ENCODE results near the gene FBXW7. TPM values are rescaled to one million over a fixed set of nuclear protein-coding genes. Genes with fewer than 3 reads are reported as not detected.

FBXW7 gene
- total RNA-seq, 4 donors from 2014 or later = 11.6 to 125 (median 49.5) TPM

DNA sequence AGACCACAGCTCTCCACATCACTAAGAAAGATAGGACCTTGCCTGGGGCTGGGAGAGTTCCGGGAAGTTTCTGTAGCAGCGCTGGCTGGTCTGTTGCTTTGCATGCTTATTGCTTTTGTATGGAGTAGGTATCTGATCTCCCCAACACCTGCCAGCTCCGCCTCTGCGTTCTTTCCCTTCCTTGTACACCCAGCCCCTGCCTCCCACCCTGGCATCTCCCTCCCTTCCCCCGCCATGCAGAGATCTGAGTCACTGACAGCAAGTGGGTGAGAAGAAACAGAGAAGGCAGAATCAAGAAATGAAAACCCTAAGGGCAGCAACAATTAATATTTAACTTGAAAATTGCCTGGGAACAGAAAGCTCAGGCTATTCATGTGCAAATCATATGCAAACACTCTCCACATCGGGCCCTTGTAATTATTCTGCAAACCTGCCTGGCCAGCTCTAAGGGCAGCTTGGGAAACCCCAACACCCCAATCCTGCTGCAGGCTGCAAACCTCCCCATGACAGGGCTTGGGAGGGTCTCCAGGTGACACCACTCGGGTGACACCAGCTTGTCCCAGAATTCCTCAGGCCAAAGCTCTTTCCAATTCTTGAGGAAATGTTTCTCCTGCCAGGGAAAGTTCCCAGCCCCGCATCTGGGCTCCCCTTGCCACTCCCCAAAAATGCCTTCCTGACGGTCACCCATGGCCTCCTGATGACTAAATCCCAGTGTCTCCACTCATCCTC, 257.2 kb downstream of the FBXW7 start:
- in situ Hi-C loops (cut with MboI; ENCODE audit: low pct_ligation_motif_present in 1 of 4, low pct_unique_long_range_greater_than_20kb in 1 of 4, low sequenced_read_pairs in 3 of 4) (no loop called here), intact Hi-C loops (cut with DNase I; ENCODE audit: low total_unique reads) (no loop called here)
- no peak for TF ChIP-seq EP300 (IDR thresholded peaks at IDR 0.05; ENCODE audit: low read depth)
- no peak for TF ChIP-seq POLR2AphosphoS5 (IDR thresholded peaks at IDR 0.05)
- TF ChIP-seq, protein P1, sequence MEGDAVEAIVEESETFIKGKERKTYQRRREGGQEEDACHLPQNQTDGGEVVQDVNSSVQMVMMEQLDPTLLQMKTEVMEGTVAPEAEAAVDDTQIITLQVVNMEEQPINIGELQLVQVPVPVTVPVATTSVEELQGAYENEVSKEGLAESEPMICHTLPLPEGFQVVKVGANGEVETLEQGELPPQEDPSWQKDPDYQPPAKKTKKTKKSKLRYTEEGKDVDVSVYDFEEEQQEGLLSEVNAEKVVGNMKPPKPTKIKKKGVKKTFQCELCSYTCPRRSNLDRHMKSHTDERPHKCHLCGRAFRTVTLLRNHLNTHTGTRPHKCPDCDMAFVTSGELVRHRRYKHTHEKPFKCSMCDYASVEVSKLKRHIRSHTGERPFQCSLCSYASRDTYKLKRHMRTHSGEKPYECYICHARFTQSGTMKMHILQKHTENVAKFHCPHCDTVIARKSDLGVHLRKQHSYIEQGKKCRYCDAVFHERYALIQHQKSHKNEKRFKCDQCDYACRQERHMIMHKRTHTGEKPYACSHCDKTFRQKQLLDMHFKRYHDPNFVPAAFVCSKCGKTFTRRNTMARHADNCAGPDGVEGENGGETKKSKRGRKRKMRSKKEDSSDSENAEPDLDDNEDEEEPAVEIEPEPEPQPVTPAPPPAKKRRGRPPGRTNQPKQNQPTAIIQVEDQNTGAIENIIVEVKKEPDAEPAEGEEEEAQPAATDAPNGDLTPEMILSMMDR (IDR thresholded peaks at IDR 0.05) = no peak
- no peak for TF ChIP-seq POLR2A (IDR thresholded peaks at IDR 0.05)
- H3K4me1 ChIP-seq = peaks cover 0 to 14% (median 0%) of the 10 kb centered on the region in 4 donors
- H3K27ac ChIP-seq = peak overlapping the region in 1 of 4 donors; percentile 25
- 29 to 38% methylated on average over 6 to 9 of the region's 9 CpGs for WGBS, 2 donors (ENCODE audit: low coverage in 1 of 2)
- no peaks in the 10 kb centered on the region for H3K9me3 ChIP-seq
- no peak overlapping the region for H3K4me3 ChIP-seq
- DNase-seq = peak; percentile 39
- H3K36me3 ChIP-seq = no peaks in the 10 kb centered on the region
- H3K27me3 ChIP-seq = no peaks in the 10 kb centered on the region

- Histone ChIP-seq H3K9me3 (no peaks in the 10 kb centered on the region), H3K4me1 (peaks cover 0 to 14% (median 0%) of the 10 kb centered on the region in 4 donors), H3K4me3 (no peak overlapping the region), H3K36me3 (no peaks in the 10 kb centered on the region), H3K27me3 (no peaks in the 10 kb centered on the region), H3K27ac (peak overlapping the region in 1 of 4 donors; percentile 25)
- in situ Hi-C loops (cut with MboI; ENCODE audit: low pct_ligation_motif_present in 1 of 4, low pct_unique_long_range_greater_than_20kb in 1 of 4, low sequenced_read_pairs in 3 of 4) (no loop called here), intact Hi-C loops (cut with DNase I; ENCODE audit: low total_unique reads) (no loop called here)
- DNase-seq = no peak
- no peak for TF ChIP-seq POLR2A (IDR thresholded peaks at IDR 0.05)
- no peak for TF ChIP-seq POLR2AphosphoS5 (IDR thresholded peaks at IDR 0.05)
- no peak for TF ChIP-seq EP300 (IDR thresholded peaks at IDR 0.05; ENCODE audit: low read depth)
Observed at GRCh38 chr4:152278172-152278504, 257.8 kb downstream of the FBXW7 start.

GRCh38 chr4:152277333-152277732, 258.6 kb downstream of the FBXW7 start:
- Histone ChIP-seq H3K4me1 (peaks cover 0 to 14% (median 0%) of the 10 kb centered on the region in 4 donors), H3K27ac (no peak overlapping the region), H3K27me3 (no peaks in the 10 kb centered on the region), H3K9me3 (no peaks in the 10 kb centered on the region), H3K36me3 (no peaks in the 10 kb centered on the region), H3K4me3 (no peak overlapping the region)
- DNase-seq = no peak
- in situ Hi-C loops (cut with MboI; ENCODE audit: low pct_ligation_motif_present in 1 of 4, low pct_unique_long_range_greater_than_20kb in 1 of 4, low sequenced_read_pairs in 3 of 4) (no loop called here), intact Hi-C loops (cut with DNase I; ENCODE audit: low total_unique reads) (no loop called here)
- no peak for TF ChIP-seq POLR2AphosphoS5 (IDR thresholded peaks at IDR 0.05)
- no peak for TF ChIP-seq EP300 (IDR thresholded peaks at IDR 0.05; ENCODE audit: low read depth)
- no peak for TF ChIP-seq POLR2A (IDR thresholded peaks at IDR 0.05)
- TF ChIP-seq, protein P1 (IDR thresholded peaks at IDR 0.05) = no peak
- WGBS, 2 donors (ENCODE audit: low coverage in 1 of 2) = 84 to 92% methylated on average over 3 to 5 of the region's 5 CpGs

DNA sequence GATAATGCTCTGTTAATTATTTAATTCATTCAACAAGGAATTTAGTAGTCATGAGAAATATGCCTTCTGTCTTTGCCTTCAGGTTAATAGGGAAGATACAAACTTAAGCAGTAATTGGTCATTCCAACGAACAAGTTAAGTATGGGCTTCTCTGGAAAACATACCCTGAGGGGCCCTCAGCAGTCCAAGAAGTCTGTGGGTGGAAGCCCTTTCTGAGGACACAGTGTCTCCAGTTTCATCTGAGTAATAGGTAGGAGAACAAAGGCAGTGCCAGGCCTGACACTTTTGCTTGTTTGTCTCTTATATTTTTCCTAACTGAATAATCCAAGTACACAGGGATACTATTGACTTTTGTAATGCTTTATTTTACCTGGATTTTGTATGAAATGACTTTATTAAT, 262.5 kb downstream of the FBXW7 start:
- no peak for DNase-seq
- Histone ChIP-seq H3K27me3 (no peaks in the 10 kb centered on the region), H3K9me3 (no peaks in the 10 kb centered on the region), H3K27ac (no peak overlapping the region), H3K36me3 (no peaks in the 10 kb centered on the region), H3K4me1 (peaks cover 0 to 5% (median 0%) of the 10 kb centered on the region in 4 donors), H3K4me3 (no peak overlapping the region)
- in situ Hi-C loops (cut with MboI; ENCODE audit: low pct_ligation_motif_present in 1 of 4, low pct_unique_long_range_greater_than_20kb in 1 of 4, low sequenced_read_pairs in 3 of 4) (no loop called here), intact Hi-C loops (cut with DNase I; ENCODE audit: low total_unique reads) (no loop called here)
- WGBS, 2 donors (ENCODE audit: low coverage in 1 of 2) = 69 to 80% methylated on average over 1 of the region's 1 CpG
- TF ChIP-seq POLR2A (IDR thresholded peaks at IDR 0.05) (no peak), EP300 (IDR thresholded peaks at IDR 0.05; ENCODE audit: low read depth) (no peak), POLR2AphosphoS5 (IDR thresholded peaks at IDR 0.05) (no peak)
- TF ChIP-seq, protein P1 (IDR thresholded peaks at IDR 0.05) = no peak

Small RNAs within 50 kb of the gene (small RNA-seq; reads per million reads assigned to genes)
- 0 to 0.83 (median 0) reads per million in 4 donors for gene MIR3140

Other genes starting within 250 kb of the FBXW7 start
- 1 to 10 TPM; 1.8 to 5.4 (median 3.9) TPM for gene TMEM154, start 143.9 kb upstream of the FBXW7 start, total RNA-seq
- under 1 TPM in 3 of 4 donors, not detected in 1; 0.14 to 0.95 (median 0.75) TPM for gene TIGD4, start 243.6 kb upstream of the FBXW7 start, total RNA-seq
- gene ARFIP1, start 243.9 kb upstream of the FBXW7 start, total RNA-seq = 100 to 1,000 TPM in 1 of 4 donors, 10 to 100 TPM in 3; 35.0 to 115 (median 46.2) TPM

All from transverse colon (tissue), 4 donors.